UCSD-AML1 (cell line): ENCODE measurements around the gene KIAA1958.

ENCODE experiments used
- DNase-seq: peaks from one replicate; lab custom pipeline; 2025; ENCODE audit not compliant: unreplicated experiment; lab: John Stamatoyannopoulos, UW

KIAA1958 gene

DNA sequence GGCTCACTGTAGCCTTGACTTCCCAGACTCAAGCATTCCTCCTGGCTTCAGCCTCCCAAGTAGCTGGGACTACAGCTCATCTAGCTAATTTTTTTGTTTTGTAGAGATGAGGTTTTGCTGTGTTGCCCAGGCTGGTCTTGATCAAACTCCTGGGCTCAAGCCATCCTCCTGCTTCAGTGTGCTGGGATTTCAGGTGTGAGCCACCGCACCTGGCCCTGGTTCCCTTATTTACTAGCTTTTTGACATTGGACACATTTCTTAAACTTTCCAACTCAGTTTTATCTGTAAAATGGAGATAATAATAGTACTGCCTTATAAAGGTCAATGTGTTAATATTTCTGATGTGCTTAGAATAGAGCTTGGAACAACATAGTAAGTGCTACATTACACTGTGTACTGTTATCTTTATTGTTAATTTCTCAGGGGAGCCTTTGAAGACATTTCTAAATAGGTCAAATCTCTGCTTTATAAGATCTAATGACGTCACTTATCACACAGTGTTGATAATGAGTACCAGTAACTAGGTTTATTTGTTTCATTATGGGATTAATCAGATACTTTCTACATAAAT is 66.7 kb downstream of the KIAA1958 start:
- no peak for DNase-seq

DNA sequence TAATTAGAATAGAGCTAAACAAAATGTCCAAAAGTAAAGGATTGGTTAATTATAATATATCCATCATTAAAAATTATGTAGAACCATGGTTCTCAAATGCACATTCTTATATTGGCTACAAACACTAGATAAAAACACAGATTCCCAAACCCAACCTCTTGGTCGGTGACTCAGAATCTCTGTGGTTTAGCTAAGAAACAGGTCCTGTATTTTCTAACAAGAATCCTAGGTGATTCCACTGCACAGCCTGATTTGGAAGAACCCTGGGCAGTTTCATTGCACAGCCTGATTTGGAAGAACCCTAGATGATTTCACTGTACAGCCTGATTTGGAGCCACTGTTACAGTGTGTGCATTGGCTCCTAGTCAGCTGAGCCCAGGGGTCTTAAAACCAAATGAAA is 67.9 kb downstream of the KIAA1958 start:
- DNase-seq: no peak

DNA sequence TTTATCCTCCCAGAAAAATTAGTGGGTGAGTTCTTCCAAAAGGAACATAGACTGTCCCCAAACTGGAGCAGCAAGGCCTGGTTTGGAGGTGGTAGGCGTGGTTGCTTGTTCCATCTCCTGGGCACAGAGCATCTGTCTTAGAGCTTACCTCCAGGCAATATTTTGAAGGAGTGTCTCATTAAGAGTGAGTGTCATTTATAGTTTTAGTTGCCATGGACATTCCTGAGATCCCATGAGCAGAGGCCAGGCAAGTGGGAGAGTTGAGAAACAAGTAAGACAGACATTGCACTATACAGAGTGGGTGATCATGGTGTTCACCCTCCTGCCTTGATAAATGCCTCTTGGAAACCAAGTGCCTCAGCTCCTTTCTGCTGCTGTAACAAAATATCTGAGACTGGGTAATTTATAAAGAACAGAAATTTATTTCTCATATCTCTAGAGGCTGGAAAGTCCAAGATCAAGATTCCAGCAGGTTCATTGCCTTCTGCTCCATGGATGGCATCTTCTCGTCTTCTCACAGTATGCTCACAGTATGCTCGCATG is 68.5 kb downstream of the KIAA1958 start:
- DNase-seq: no peak

DNA sequence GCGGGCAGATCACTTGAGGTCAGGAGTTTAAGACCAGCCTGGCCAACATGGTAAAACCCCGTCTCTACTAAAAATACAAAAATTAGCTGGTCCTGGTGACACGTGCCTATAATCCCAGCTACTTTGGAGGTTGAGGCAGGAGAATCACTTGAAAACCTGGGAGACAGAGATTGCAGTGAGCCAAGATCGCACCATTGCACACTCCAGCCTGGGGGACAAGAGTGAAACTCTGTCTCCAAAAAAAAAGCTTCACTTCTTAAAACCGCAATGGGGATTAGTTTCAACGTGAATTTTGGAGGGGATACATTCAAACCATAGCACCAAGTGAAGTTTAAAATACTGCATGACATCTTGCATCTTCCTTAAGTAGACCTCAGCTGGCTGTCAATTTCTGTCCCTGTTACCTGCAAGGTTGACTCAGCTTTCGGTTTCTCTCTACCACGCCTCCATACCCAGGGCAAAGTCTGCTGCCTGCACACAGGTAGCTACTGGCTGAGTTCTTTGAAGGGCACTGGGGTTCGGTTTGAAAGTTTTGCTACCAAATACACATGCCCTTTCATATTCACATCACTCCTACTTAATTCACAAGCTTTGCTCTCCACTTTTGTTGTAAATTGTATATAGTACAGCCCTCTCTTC is 69.3 kb downstream of the KIAA1958 start:
- no peak for DNase-seq

DNA sequence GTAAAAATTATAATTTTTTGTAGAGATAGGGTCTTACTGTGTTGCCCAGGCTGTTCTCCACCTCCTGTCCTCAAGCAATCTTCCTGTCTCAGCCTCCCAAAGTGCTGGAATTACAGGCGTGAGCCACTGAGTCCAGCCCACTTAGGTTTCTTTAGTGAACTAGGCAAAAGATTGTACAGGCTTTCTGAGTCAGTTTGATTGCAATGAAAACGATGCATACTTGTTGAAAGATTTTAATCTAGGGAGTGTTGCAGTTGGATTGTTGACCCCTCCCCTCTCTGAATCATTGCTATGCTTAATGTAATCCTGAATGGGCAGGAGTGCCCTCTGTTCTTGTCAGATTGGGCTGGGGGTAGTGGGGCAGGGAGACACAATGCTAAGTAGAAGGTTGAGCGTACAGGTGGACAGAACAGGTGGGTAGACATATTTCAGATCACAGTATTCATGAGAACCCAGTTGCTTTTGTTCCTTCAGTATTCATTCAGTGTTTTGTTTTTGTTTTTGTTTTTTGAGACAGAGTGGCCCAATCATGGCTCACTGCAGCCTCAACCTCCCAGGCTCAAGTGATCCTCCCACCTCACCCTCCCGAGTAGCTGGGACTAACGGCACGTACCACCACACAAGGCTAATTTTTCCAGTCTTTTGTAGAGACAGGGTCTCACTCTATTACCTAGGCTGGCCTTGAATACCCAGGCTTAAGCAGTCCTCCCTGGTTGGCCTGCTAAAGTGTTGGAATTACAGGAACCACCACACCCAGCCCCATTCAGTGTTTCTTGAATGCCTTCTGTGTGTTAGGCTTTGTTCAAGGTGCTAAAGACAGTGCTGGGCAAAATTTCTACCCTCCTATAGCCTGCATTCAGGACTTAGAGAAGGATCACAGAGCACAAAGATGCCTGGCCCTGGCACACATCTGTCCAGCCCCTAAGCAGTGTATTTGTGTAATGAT is 70.1 kb downstream of the KIAA1958 start:
- no peak for DNase-seq

DNA sequence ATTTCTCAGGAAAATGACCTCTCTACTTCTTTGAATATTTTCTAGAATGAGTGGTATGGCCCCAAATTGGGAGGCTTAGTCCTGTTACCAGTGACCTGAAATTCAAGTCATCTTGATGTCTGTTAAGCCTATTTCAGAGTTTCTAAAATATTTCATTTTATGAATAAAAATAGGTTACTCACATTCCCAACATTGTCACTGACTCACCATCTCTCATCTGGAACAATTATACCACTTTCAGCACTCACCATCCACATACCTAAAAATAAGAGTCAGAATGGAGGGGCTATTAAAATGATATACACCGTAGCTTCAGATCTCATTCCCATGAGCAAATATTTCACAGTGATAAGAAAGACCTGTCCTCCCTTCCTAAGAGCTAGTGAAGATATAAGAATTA is 71.8 kb downstream of the KIAA1958 start:
- DNase-seq: no peak

DNA sequence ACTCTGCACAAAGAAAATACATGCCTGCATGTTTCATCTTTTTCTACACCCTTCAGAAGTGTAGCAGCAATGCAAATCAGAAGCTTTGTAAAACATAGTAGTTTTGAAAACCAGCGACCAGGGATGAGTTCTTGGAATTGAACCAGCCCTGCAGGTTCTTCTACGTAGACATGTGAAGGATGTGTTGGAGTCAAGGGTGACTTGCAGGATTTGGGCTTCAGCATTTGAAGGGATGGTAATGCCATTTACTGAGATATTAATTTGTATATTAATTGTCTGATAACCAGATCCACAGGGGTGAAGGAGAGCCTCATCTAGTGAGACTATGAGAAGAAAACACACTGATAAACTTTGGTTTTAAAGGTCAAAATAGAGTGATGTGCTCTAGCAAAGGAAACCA is 72.4 kb downstream of the KIAA1958 start:
- DNase-seq: no peak

DNA sequence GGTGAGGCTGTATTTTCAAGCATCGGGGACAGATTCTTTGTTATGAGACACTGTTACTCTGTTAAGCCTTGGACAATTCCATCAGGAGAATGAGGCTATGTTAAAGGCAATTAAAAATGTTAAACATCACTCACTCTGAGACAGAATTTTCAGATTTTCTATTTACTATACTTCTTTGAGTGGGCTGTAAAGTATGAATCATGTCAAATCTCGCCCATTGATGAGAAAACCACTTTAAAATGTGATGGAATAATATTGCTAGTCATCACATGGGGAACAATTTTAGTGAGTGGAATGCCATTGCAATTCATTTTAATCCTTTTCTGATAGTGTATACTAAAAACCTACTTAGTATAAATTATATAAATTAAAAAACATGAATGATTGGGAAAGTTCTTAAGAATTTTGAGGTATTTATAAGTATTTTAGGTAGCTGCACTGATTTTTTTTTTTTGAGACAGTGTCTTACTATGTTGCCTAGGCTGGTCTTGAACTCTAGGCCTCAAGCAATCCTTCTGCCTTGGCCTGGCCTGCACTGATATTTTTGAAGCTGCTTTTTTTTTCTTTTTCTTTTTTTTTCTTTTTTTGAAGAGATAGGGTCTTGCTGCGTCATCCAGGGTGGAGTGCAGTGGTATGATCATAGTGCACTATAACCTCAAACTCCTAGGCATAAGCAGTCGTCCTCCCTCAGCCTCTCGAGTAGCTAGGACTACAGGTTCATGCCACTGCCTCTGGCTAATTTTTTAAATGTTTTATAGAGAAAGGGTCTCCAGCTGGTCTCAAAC is 73.2 kb downstream of the KIAA1958 start:
- DNase-seq: no peak

DNA sequence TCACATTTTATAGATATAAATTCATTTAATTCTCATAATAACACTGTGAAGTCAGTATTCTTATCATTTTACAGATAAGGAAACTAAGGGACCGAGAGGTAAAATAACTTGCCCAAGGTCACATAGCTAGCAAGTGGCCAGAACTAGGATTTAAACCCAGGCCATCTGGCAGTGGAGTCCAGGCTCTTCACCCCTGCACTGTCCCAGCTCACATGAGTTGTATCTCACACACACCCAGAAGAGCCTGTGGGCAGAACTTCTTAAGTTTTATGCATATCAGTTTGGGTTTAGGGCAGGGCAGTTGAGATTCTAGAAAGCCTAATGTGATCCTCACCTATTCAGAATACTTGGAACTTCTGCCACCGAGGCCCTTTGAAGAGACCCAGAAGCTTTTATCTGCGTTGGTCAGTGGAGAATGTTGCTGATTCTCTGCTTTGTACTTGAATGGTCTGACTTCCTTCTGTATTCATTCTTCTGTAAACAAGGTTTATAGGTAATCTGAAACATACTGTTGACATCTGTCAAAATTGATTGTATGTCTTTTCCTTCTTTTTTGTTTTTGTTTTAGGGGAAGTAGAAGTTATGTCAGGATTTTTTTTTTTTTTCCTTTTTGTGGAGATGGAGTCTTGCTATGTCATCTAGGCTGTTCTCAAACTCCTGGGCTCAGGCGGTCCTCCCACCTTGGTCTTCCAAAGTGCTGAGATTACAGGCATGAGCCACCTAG is 75.8 kb downstream of the KIAA1958 start:
- no peak for DNase-seq

DNA sequence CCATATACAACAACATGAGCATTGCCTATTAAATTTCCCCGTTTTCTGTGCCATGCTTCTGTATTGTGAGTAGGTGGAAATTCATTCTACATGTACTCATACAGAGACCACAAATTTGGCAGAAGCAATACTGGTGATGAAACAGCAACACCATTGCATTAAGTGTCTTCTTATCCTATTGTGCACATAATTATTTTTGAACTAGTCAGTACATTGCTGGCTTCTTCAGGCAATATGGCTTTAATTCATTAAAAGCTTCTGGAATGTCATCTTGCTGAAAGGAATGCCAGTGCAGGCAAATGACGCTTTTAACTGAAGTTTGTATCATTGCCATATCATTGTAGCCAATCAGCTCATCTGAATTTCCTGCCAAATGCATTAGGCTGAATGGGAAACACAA is 82.6 kb downstream of the KIAA1958 start:
- DNase-seq: no peak

DNA sequence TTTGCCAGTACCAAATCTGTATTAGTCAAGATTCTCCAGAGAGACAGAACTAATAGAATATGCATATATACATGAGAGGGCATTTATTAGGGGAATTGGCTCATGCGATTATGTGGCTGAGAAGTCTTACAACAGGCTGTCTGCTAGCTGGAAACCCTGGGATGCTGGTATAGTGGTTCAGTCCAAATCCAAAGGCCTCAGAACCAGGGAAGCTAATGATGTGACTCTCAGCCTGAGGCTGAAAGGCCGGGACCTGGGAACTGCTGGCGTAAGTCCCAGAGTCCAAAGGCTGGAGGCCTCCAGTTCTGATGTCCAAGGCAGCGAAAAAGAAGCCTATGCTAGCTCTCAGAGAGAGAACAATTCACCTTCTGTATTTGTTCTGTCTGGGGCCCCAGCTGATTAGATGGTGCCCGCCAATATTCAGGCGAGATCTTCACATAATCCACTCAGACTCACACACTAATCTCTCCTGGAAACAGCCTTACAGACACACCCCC is 84.1 kb downstream of the KIAA1958 start:
- DNase-seq: no peak

DNA sequence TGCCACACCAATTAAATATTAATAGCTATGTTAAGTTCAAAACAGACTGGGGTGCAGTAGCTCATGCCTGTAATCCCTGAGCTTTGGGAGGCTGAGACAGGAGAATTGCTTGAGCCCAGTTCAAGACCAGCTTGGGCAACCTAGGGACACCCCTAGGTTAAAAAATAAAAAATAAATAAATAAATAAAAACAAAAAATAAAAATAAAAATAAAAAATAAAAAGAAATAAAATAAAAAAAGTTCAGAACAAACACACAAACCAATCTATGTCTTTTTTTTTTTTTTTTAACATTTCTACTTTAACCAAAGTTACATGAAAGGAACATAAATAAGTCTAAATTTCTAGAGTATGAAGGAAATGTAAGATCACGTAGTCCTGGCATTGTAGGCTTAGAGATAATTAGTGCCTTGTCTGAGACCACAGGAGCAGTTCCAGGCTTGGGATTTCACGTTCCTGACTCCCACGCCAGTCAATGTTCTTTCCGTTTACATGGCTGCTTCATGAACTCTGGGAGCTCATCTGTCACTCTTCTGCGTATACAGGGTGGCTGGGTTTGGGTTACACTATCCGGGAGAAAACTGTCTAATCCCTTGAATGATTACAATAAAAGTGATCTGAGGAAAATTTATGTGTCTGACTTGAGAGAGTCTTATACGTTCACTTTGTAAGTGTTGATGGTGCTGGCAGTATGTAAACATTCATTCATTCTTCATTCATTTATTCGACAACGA is 85.2 kb downstream of the KIAA1958 start:
- no peak for DNase-seq

DNA sequence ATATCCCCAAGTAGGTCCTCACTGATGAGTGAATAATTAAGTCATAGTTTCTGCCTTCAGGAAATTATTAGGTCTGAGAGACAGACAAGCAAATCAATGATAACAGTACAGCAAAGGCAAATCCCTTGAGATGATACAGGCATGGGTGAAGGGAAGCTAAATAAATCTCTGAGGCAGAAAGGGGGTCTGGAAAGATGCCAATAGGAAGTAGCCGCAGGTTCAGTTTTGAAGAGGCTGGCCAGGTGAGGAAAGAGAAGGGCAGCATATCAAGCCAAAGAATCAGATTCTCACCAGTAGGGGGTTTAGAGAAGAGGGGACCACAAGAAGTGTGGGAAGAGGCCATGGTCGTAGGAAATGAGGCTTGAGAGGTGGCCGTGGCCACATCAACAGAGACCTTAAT is 85.8 kb downstream of the KIAA1958 start:
- DNase-seq: no peak

DNA sequence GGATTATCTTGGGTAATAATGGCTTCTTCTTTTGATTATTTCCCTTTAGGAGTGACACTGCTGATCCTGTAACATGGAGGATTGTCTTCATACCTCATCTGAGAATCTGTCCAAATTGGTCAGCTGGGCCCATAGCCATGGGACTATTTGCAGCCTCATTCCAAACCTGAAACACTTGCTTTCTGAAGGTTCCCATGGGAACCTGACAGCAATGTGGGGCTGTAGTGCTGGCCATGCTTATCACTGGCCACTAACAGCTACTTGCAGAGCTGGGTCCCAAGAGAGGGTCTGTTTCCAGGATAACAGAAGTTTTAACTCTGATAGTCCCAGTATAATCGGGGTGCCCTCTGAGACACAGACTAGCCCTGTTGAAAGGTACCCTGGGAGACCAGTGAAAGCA is 87.4 kb downstream of the KIAA1958 start:
- no peak for DNase-seq

DNA sequence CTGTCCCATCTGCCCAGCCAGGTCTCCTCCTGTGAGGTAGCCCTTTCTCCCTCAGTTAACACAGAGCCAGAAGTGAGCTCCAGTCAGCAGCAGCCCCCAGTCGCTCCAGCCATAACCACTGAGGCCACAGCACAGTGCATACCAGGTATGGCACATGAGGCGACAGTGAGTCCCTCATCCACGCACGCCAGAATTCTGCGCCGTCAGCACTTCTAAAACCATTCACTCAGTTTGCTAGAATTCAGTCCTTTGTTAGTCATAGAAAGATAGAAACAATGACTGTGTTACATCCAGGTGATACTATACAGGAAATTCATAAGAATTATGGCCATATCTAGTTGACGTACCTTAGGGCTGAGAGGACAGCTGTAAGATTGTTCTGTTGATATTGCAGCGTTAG is 88.5 kb downstream of the KIAA1958 start:
- DNase-seq: no peak

DNA sequence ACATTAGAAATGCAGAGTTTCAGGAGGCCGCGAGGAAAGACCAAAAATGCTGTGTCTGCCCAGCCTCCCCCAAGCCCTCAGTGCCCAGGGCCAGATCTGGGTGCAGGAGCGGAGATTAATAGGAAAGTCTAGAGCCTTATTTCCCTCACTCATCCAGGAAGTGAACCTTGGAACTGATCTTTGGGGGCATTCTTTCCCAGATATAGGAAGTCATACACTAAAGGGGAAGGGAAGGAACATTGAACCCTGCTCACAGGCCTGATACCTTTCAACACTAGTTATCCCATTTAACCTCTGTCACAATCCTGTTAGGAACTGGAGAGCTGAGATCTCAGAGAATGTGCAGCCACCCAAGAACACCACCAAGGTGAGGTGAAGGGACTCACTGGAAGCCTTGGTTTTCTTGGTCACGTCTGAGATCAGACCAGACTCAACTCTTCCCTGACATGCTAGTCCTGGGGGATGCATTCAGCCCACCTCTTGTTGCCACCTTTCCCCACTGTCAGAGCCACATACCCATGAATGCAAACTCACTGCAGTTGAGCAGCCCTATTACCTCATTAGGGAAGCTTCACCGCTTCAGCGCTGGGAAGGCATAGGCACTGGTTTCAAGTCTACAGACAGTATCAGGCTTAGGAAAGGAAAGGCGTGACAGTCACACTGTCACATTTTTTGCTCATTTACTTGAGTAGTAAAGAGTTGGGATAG is 95.0 kb downstream of the KIAA1958 start:
- no peak for DNase-seq

DNA sequence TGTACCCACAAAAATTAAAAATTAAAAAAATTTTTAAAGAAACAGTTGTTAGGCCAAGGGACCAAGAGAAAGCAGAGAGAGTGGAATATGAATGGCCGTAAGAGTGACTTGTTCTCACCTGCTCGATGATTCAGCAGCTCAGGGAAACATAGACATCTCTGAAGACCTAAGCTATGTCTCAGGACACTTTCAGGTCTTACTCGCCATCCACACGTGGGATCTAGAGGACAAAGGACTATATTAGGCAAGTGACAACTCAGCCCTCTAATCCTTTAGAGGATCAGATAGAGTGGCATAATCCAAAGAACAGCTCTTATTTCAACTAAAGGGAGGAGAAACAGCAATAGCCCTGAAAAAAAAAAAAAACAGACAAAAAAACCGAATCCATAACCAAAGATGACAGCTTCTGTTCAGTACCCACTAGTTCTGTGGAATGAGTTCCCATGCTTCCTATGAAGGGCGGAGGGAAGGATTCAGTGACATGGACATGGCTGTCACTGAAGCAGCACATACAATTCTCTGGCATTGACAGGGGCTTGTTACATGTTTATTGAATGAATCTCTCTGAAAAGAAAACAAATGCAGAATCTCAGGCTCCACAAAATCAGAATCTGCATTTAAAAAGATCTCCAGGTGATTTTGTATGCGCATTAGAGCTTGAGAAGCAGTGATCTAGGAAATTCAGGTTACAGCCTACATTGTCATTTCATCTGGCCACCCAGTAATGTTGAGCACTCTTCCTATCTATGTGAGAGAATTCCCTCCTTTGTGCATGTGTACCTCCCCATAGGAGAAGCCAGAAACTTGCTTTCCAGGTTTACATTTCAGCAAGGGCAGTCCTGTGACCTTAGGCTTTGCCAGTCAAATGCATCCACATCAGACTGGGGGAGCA is 96.0 kb downstream of the KIAA1958 start:
- DNase-seq: no peak

DNA sequence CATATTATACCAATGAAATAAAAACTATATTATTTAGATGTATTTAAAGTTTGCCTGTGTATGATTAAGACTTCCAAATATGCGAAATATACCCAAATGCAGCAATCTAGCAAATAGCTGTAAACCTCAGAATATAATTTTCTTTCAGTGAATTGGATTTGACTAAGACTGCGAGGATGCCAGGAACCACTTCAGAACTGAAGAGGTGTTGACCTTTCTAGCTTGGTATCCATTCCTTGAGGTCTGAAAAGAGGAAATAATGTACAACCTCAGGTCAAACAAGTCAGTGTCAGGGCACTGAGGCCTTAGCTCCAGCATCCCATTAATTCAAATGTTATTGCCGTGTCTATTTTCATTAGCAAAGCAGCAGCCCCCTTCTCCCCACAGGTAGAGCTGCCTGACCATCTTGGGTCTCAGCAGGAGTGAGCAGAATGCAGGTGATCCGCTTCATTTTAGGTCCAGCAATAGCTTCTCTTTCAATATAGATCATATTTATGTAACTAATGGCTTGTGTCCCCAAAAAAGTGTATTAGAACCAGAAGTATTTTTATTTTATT is 100.0 kb downstream of the KIAA1958 start:
- no peak for DNase-seq
